PC-3 (cell line): Measurements from ENCODE around the gene GOLM1. TPM values are rescaled to one million over a fixed set of nuclear protein-coding genes. Genes with fewer than 3 reads are reported as not detected.
"Not testable (repeated sequence)": the region's sequence is repeated elsewhere in the genome, so short reads cannot be mapped to it uniquely, and the experiment has no call there.

Experiments
- ATAC-seq: fragments of 200-7000 bp; cut with Tn5 transposase; 2 replicates; pipeline ENCODE4 v1.9.1; 2020; ENCODE audit warnings: mild to moderate bottlenecking, moderate library complexity
- Bru-seq: library from RNA; stranded (reverse); fragments of 400-500 nt; gene quantifications from one replicate; lab custom pipeline; 2021; lab: Mats Ljungman, UMichigan
- BruChase-seq, 2 experiments: library from RNA; stranded (reverse); fragments of 400-500 nt; gene quantifications; one replicate each; lab custom pipeline; 2021; lab: Mats Ljungman, UMichigan
- BruUV-seq: library from RNA; stranded (reverse); fragments of 400-500 nt; replicated peaks from 2 replicates; lab custom pipeline; 2021; lab: Mats Ljungman, UMichigan
- CTCF ChIA-PET: fragments of 300-600 bp; sonication (Branson Sonifier 250); formaldehyde crosslinking; loops from one replicate; lab custom pipeline; 2022; ENCODE audit warnings: antibody characterized with exemption; lab: Charles Lee
- POLR2A ChIA-PET: fragments of 300-600 bp; sonication (Branson Sonifier 250); formaldehyde crosslinking; loops from one replicate; lab custom pipeline; 2022; ENCODE audit warnings: antibody characterized with exemption; ENCODE audit not compliant: unreplicated experiment; lab: Charles Lee
- DNase-seq: peaks from one replicate; pipeline ENCODE4 v3.0.0-alpha.2; 2015
- H2AFZ ChIP-seq: fragments of 300-600 bp; sonication (generic); 2 replicates; pipeline ENCODE4 v1.6.0; 2016; ENCODE audit warnings: antibody characterized with exemption, low read length
- H3F3A ChIP-seq: fragments of 300-600 bp; sonication (generic); one replicate; pipeline ENCODE4 v1.6.0; 2017; ENCODE audit warnings: antibody characterized with exemption, low read length, control low read depth, mild to moderate bottlenecking; ENCODE audit not compliant: unreplicated experiment
- H3K27ac ChIP-seq: fragments of 300-600 bp; sonication (generic); 2 replicates; pipeline ENCODE4 v1.5.1; 2016; ENCODE audit warnings: mild to moderate bottlenecking, low read length
- H3K27me3 ChIP-seq: fragments of 300-600 bp; sonication (generic); 2 replicates; pipeline ENCODE4 v1.6.1; 2016; ENCODE audit warnings: low read length, mixed read lengths
- H3K36me3 ChIP-seq: fragments of 300-600 bp; sonication (generic); 2 replicates; pipeline ENCODE4 v1.6.1; 2016; ENCODE audit warnings: low read depth, mixed run types, low read length, mixed read lengths
- H3K4me1 ChIP-seq: fragments of 300-600 bp; sonication (generic); 2 replicates; pipeline ENCODE4 v1.5.1; 2016; ENCODE audit warnings: low read length; ENCODE audit not compliant: insufficient read depth
- H3K4me2 ChIP-seq: fragments of 300-600 bp; sonication (generic); 2 replicates; pipeline ENCODE4 v1.6.0; 2016; ENCODE audit warnings: low read length
- H3K4me3 ChIP-seq: fragments of 300-600 bp; sonication (generic); 2 replicates; pipeline ENCODE4 v1.5.1; 2016; ENCODE audit warnings: mild to moderate bottlenecking, low read length, mixed read lengths
- H3K79me2 ChIP-seq: fragments of 300-600 bp; sonication (generic); 2 replicates; pipeline ENCODE4 v1.6.1; 2017; ENCODE audit warnings: low read length, mixed read lengths
- H3K9ac ChIP-seq: fragments of 300-600 bp; sonication (generic); 2 replicates; pipeline ENCODE4 v1.6.0; 2016; ENCODE audit warnings: mild to moderate bottlenecking, low read length
- H3K9me2 ChIP-seq: fragments of 300-600 bp; sonication (generic); replicated peaks from 2 replicates; pipeline ENCODE4 v1.6.1; 2016; ENCODE audit warnings: mixed run types, low read length, mixed read lengths
- H3K9me3 ChIP-seq: fragments of 300-600 bp; sonication (generic); 2 replicates; pipeline ENCODE4 v1.6.1; 2016; ENCODE audit warnings: low read length, mixed read lengths
- H4K20me1 ChIP-seq: fragments of 300-600 bp; sonication (generic); 2 replicates; pipeline ENCODE4 v1.6.1; 2016; ENCODE audit warnings: low read length, mixed read lengths
- EZH2 ChIP-seq: fragments of 300-600 bp; sonication (generic); IDR thresholded peaks from one replicate; pipeline ENCODE4 v1.6.1; 2017; ENCODE audit warnings: antibody characterized with exemption, mild to moderate bottlenecking, low read length; ENCODE audit not compliant: unreplicated experiment
- EZH2phosphoT487 ChIP-seq: fragments of 300-600 bp; sonication (generic); IDR thresholded peaks from 2 replicates; pipeline ENCODE4 v1.6.1; 2018; ENCODE audit warnings: mild to moderate bottlenecking, antibody characterized with exemption, low read length, borderline replicate concordance
- intact Hi-C: fragments of 100-400 bp; cut with micrococcal nuclease; formaldehyde crosslinking; loops from 2 replicates; pipeline ENCODE4 v1.9.0; 2023
- long read RNA-seq: library from polyadenylated mRNA; unstranded; transcript quantifications from one replicate; pipeline ENCODE4 v2.0.0, GENCODE V29; 2021; ENCODE audit not compliant: unreplicated experiment
- total RNA-seq: library from RNA; depleted of rRNA; stranded (reverse); fragments of >200 nt; gene quantifications from 2 replicates; pipeline ENCODE4 v1.2.3, GENCODE V29; 2014; rRNA removed
- TF ChIP-seq, protein P1 (sequence below): fragments of 300-600 bp; sonication (generic); conservative IDR thresholded peaks from 2 replicates; pipeline ENCODE4 v1.5.1; 2017; ENCODE audit warnings: antibody characterized with exemption, low read depth, mild to moderate bottlenecking, low read length

Gene GOLM1, protein sequence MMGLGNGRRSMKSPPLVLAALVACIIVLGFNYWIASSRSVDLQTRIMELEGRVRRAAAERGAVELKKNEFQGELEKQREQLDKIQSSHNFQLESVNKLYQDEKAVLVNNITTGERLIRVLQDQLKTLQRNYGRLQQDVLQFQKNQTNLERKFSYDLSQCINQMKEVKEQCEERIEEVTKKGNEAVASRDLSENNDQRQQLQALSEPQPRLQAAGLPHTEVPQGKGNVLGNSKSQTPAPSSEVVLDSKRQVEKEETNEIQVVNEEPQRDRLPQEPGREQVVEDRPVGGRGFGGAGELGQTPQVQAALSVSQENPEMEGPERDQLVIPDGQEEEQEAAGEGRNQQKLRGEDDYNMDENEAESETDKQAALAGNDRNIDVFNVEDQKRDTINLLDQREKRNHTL
- 55.8 and 56.2 TPM in 2 replicates for total RNA-seq
- percentile 69 among the genes with signal in this experiment for Bru-seq, nascent RNA
- percentile 70 among the genes with signal in this experiment for BruChase-seq, experiment 1, labeled RNA remaining after a 6-hour chase
- percentile 69 among the genes with signal in this experiment for BruChase-seq, experiment 2, labeled RNA remaining after a 2-hour chase
- long read RNA-seq, transcript GOLM1-202 (10 exons, 3,022 nt), result minor isoform, 24 of 417 reads
- long read RNA-seq, transcript GOLM1-203 (10 exons, 3,046 nt), result major isoform, 347 of 417 reads
- long read RNA-seq, partial matches to known transcripts, result 17 of 417 reads
- long read RNA-seq, other reads (novel, unspliced or antisense), result 29 of 417 reads

DNA sequence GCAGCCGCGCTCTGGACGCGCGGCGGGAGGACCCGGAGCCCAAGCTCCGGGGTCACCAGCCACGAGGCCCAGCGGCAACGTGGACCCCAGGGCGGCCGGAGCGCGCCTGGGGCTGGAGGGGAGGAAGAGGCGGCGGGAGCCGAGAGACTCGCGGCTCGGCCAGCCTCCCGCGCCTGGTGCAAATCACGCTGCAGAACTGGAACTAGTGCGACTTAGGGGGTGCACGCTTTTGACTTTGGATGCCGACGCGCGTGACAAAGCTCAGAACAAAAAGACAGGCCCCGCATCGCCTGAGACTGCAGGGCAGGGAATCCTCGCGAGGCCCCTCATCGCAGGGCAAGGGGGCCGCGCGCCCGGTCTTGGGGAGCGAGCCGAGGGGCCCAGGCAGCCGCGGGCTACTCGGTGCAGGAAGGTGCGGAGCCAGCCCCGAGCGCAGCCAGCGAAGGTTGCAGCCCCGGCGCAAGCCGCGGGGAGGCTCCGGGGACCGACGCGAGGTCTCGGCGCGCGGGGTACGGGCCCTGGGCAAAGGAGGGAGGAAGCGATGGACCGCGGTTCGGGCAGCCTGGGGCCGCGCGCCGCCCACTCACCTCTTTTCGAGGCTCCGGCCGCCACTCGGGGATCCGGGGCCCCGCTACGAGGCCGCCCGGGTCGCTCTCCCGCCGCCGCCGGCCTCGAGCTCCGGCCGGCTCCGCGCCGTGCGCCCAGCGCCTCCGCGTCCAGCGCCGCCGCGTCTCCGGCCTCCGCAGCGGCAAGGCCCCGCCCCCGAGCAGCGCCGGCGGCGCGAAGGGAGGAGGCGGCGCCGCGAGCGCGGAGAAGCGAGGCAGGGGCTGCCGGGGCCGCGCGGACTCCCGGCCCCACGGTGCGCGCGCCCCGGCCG lies at the start of gene GOLM1:
GOLM1 (minus strand) TSS at position 735 of the 877 bp plus-strand sequence. CDS start 20,238 bp downstream, outside the sequence.
- no peaks in the 10 kb centered on the region for H4K20me1 ChIP-seq
- H3K9me3 ChIP-seq, result no peaks in the 10 kb centered on the region
- no peaks in the 10 kb centered on the region for H3K36me3 ChIP-seq
- BruUV-seq, result no TSS peak
- H3K4me1 ChIP-seq, result peaks cover 21% of the 10 kb centered on the region
- H3K27me3 ChIP-seq, result no peaks in the 10 kb centered on the region
- peak within 1 kb of the TSS; percentile 86 for H3K9ac ChIP-seq
- H2AFZ ChIP-seq, result peak within 1 kb of the TSS; percentile 94
- peak within 1 kb of the TSS; percentile 39 for H3K27ac ChIP-seq
- intact Hi-C loops, result loop anchor here (5.0 to 10.0 kb wide), 2 partner anchors 52 to 256 kb away; partner anchors contain the start of gene TUT7
- H3F3A ChIP-seq, result no peaks in the 10 kb centered on the region
- H3K79me2 ChIP-seq, result peaks cover 41% of the 10 kb centered on the region
- peak within 1 kb of the TSS; percentile 89 for H3K4me2 ChIP-seq
- TF ChIP-seq EZH2 (no peak), EZH2phosphoT487 (no peak)
- TF ChIP-seq, protein P1, sequence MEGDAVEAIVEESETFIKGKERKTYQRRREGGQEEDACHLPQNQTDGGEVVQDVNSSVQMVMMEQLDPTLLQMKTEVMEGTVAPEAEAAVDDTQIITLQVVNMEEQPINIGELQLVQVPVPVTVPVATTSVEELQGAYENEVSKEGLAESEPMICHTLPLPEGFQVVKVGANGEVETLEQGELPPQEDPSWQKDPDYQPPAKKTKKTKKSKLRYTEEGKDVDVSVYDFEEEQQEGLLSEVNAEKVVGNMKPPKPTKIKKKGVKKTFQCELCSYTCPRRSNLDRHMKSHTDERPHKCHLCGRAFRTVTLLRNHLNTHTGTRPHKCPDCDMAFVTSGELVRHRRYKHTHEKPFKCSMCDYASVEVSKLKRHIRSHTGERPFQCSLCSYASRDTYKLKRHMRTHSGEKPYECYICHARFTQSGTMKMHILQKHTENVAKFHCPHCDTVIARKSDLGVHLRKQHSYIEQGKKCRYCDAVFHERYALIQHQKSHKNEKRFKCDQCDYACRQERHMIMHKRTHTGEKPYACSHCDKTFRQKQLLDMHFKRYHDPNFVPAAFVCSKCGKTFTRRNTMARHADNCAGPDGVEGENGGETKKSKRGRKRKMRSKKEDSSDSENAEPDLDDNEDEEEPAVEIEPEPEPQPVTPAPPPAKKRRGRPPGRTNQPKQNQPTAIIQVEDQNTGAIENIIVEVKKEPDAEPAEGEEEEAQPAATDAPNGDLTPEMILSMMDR, result no peak
- no peaks in the 10 kb centered on the region for H3K9me2 ChIP-seq
- DNase-seq (peak; percentile 63), ATAC-seq (peak; percentile 80)
- H3K4me3 ChIP-seq, result peak within 1 kb of the TSS; percentile 95
- ChIA-PET CTCF (interaction anchor here (0.6 kb wide), 1 partner anchor 103 kb away, joined by 3 read pairs; no protein-coding TSS in a partner anchor), POLR2A (no interaction called here)

DNA sequence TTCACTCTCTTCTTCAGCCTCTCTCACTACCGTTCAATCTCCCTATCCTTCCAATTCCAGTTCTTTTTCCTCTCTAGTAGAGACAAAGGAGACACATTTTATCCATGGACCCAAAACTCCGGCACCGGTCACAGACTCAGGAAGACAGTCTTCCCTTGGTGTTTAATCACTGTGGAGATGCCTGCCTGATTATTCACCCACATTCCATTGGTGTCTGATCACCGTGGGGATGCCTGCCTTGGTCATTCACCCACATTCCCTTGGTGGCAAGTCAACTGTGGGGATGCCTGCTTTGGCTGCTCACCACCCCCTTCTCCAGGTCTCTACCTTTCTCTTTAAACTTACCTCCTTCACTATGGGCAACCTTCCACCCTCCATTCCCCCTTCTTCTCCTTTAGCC lies 47.3 kb upstream of the GOLM1 start:
- H3K27me3 ChIP-seq, H2AFZ ChIP-seq, H3F3A ChIP-seq, H3K4me2 ChIP-seq, BruUV-seq, H4K20me1 ChIP-seq, H3K36me3 ChIP-seq, H3K27ac ChIP-seq, H3K79me2 ChIP-seq, H3K9me2 ChIP-seq, CTCF ChIA-PET, ATAC-seq, H3K9me3 ChIP-seq, H3K4me3 ChIP-seq, intact Hi-C loops, POLR2A ChIA-PET, H3K4me1 ChIP-seq, H3K9ac ChIP-seq: not testable (repeated sequence)
- DNase-seq, result peak; percentile 29

DNA sequence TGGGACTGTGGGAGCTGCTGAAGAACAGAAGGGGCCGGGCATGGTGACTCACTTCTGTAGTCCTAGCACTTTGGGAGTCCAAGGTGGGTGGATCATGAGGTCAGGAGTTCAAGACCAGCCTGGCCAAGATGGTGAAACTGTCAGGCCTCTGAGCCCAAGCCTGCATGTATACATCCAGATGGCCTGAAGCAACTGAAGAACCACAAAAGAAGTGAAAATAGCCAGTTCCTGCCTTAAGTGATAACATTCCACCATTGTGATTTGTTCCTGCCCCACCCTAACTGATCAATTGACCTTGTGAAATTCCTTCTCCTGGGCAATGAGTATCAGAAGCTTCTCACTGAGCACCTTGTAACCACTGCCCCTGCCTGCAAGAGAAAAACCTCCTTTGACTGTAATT lies 46.6 kb upstream of the GOLM1 start:
- H3K4me2 ChIP-seq, H3K27me3 ChIP-seq, POLR2A ChIA-PET, ATAC-seq, H3K4me1 ChIP-seq, H3F3A ChIP-seq, H3K79me2 ChIP-seq, H3K9ac ChIP-seq, BruUV-seq, DNase-seq, H3K9me2 ChIP-seq, H3K4me3 ChIP-seq, CTCF ChIA-PET, H4K20me1 ChIP-seq, H2AFZ ChIP-seq, H3K36me3 ChIP-seq, H3K9me3 ChIP-seq, intact Hi-C loops, H3K27ac ChIP-seq: not testable (repeated sequence)
